NCI-H1436 treated with DMSO at 0.1 percent for 48 hours (cell line): Measurements from ENCODE around the gene RBFOX2.
"Not testable (repeated sequence)": the region's sequence is repeated elsewhere in the genome, so short reads cannot be mapped to it uniquely, and the experiment has no call there.

Source experiments
- DNase-seq: peaks from one replicate; lab custom pipeline; 2025; lab: John Stamatoyannopoulos, UW

Gene RBFOX2

DNA sequence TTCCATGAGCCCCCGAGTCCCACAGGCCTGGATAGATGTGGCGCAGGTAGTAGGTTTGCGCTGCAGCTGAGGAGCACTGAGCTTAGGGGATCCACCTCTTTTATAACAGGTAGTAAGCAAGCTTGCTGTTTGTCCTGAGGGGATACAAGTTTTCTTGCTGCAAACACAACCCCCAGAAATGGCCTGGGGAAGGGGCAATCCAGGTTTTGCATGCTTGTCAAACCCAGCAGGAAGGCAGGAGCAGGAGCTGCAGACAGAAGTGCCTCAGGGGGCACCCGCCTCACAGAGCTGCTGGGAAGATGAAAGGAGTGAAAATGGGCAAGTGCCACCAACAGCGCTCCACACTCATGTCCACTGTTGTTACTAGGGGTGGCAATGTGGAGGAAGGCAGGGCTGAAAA, 292.5 kb downstream of the RBFOX2 start:
- no peak for DNase-seq

DNA sequence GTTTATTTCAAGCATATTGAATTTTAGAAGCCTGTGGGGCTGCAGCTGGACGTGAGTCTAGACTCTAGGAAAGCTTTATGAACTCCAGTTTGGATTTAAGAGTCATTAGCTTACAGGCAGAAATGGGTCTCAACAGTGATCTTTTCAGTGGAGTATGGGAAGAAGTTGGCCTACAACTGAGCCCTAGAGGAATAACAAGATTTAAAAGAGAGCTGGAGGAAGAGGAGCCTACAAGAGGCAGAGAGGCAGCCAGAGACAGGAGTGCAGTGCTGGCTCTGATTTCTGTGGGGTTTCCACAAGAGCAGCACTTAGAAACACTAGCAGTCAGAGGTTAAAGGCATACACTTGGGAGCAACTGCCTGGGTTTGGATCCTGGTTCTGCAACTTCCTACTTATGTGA, 293.1 kb downstream of the RBFOX2 start:
- no peak for DNase-seq

DNA sequence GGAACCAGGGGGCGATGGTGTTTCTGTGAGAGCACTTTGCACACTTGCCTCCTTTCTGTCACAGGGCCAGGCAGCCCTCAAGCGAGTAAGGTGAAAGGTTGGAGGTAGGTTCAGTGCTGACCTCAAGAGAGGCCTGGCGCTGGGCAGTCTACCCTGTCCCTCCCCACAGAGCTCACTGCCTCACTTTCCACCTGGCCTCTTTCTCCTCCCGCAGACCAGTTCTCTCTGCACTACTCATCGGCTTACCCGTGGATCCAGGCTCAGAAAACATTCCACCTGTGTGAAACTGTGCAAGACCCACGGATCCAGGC, 294.2 kb downstream of the RBFOX2 start:
- no peak for DNase-seq

- DNase-seq, result no peak
Measured at GRCh38 chr22:35733791-35734516, 294.7 kb downstream of the RBFOX2 start.

GRCh38 chr22:35733036-35733435, 295.6 kb downstream of the RBFOX2 start:
- DNase-seq, result no peak

- no peak for DNase-seq
Measured at GRCh38 chr22:35732116-35732515, 296.5 kb downstream of the RBFOX2 start.

DNA sequence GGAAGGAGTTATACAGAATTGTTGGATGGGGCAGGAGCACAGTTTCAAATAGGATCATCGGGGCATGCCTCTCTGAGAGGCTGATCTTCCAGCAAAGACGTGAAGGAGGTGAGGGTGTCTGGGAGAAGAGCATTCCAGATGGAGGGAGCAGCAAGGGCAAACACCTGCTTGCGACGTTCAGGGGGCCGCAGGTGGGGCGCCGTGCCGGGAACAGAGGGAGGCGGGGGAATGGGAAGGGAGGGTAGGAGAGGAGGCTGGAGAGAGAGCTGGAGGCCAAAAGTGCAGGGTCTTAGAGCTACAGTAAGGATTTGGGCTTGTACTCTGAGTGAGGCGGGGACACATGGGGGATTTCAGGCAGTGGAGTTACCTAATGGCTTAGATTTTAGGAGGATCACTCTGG, 297.3 kb downstream of the RBFOX2 start:
- no peak for DNase-seq

DNA sequence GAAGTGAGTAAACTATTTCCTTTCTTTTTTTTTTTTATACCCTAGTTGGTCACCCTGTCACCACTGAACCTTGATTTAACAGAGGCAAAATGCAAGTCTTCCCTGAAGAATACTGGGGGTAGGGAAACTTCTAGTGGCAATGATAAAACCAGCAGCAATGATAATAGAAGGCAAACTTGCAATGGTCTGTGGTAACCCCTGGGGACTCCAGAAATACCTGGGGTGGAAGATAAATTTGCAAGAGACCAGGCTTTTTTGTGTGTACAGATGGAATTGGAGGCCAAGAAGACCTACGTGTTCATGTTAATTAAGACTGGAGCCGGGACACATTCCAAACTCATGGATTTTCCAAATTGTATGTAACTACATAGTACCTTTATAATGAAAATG, 299.3 kb downstream of the RBFOX2 start:
- DNase-seq, result no peak

DNA sequence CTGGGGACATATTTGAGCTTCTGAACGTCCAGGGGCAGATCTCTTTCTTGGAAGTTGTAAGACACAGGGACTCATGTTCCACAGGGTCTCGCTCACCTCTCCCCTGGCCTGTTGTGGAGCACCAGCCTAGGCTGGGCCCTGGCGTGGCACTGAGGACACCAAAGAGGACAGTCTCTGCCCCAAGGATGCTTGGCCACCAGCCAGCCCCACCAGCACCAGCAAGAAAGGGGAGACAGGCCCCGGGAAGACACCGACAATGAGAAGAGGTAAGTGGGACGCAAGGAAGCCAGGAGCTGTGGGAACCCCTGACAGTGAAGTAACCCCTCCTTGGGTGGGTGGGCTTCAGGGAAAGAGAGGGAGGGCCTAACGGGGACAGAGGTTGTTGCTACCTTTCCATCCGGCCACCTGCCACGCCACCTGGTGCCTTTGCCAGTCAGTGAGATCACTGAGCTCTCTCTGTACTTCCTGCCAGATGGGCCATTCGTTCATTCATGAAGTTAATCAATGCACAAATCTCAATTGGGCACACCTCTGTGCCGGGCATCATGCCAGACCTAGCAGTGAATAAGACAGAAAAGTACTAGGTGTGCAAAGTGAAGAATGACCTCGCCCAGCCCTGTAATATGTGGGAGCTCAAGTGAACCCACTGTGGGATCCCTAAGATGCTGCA, 299.9 kb downstream of the RBFOX2 start:
- DNase-seq, result peak; percentile 8

- DNase-seq, result no peak
Measured at GRCh38 chr22:35727436-35727835, 301.2 kb downstream of the RBFOX2 start.

DNA sequence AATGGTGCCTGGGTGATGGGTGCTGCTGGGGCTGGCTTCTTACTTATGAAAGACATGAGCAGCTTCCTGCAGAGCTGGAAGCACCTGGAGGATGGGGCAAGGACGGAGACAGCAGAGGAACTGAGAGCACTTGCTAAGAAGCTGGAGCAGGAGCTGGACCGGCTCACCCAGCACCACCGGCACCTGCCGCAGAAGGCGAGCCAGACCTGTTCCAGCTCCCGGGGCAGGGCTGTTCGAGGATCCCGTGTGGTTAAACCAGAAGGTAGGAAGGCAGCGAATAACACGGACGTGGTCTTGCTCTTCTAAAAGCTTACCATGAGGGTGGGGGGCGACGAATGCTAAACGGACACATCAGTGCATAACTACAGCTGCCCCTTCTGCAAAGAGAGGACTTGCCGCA, 301.7 kb downstream of the RBFOX2 start:
- DNase-seq, result no peak

DNA sequence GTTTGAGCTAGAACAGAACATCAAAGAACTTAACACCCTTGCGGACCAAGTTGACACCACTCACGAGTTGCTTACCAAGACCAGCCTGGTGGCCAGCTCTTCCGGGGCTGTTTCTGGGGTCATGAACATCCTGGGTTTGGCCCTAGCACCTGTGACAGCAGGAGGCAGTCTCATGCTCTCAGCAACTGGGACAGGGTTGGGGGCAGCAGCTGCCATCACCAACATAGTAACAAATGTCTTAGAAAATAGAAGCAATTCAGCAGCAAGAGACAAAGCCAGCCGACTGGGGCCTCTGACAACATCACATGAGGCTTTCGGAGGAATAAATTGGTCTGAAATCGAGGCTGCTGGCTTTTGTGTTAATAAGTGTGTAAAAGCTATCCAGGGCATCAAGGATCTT, 302.2 kb downstream of the RBFOX2 start:
- DNase-seq, result no peak

DNA sequence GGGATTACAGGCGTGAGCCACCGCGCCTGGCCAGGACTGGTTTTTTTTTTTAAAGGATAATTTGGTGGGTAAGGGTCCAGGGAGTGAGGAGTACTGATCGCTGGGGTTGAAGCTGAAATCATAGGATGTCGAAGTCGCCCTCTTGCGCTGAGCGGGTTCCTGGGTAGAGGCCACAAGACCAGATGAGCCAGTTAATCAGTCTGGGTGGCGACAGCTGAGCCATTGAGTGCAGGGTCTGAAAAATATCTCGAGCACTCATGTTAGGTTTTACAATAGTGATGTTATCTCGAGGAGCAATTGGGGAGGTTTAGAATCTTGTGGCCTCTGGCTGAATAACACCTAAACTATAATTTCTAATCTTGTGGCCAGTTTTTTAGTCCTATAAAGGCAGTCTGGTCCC, 303.1 kb downstream of the RBFOX2 start:
- DNase-seq, result no peak

GRCh38 chr22:35721960-35722359, 306.7 kb downstream of the RBFOX2 start:
- no peak for DNase-seq

GRCh38 chr22:35719212-35719875, 309.3 kb downstream of the RBFOX2 start:
- DNase-seq, result no peak

DNA sequence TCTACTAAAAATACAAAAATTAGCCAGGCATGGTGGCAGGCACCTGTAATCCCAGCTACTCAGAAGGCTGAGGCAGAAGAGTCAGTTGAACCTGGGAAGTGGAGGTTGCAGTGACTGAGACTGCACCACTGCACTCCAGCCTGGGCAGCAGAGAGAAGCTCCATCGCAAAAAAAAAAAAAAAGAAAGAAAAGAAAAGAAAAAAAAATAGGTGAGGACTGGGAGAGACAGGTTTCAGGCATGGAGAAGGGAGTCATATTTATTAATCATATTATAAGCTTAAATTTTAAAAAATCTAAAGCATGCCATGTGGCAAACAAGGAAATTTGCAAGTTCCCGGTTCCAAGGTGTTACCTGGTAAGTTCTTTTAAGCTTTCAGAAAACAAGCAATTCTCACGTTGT, 311.1 kb downstream of the RBFOX2 start, which contains the start of gene APOL5:
Gene APOL5, plus strand, starts transcription at position 301 of the 400 bp plus-strand sequence. Its CDS starts 0 bp downstream, at position 301.
- DNase-seq, result no peak

- DNase-seq, result no peak
Measured at GRCh38 chr22:35712672-35713071, 316.0 kb downstream of the RBFOX2 start.

GRCh38 chr22:35711336-35711735, 317.3 kb downstream of the RBFOX2 start:
- DNase-seq, result no peak

- DNase-seq, result no peak
Measured at GRCh38 chr22:35708917-35709316, 319.7 kb downstream of the RBFOX2 start.

DNA sequence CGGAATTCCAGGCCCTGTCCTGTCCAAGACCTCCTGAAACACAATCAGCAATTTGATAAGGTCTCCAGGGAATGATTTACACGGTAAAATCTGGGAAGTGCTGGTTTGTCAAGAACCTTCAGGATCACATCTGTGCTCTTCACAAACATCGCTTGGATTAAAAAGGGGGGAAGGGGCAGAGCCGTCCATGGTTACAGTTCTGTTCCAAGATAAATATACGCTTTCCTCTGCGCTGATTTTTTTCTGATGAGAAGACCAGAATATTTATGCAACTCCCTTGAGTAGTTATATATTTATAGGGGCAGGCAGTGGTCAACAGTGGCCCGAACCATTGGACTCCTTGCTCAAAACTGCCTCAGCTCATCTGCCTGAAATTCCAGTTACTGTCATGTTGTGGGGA, 320.2 kb downstream of the RBFOX2 start:
- DNase-seq, result no peak

DNA sequence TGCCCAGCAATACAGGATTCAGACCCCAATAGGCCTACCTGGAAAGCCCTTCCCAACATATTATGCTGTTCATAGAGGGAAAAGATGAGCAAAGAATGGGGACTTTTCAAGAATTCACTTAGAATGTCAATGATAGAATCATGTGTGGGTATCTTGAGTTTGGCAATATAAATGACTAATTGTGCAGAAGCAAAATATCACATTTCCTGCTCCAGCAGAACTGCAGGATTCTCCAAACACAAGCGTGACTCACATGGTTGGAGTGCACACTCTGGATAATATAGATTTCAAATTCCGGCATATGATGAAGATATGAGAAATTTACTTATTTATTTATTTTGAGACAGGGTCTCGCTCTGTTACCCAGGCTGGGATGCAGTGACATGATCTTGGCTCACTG, 323.5 kb downstream of the RBFOX2 start:
- no peak for DNase-seq

DNA sequence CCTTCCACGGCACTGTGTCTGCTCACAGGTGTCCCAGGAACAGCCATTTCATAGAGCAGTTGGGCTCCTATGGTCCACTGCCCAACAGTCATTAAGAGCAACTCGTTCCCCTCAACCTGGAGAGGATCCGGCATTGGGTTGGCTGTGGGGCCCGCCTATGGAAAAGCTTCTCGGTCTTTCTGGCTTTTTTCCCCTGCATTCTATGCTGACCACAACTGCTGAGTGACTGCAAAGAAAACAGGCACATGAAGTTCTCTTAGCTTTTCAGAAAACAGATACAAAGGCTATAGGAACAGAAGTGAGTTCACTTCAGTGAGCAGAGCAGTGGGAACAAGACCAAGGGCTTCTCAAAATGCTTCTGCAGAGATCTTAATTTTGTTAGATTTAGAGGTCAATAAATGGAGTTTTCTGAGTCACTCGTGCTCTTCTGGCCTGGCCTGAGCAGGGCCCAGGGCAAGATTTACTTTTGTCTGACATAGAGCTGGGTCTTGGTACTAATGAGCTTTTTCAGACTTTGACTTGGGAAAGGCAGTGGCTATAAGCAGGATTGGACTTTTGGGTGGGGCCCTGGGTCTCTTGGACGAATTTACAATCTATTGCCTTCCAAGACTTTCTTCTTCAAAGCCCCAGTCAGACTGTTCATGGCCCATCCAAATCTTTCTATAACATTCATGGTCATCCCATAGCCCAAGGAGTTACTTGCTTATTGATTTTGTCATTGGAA, 324.6 kb downstream of the RBFOX2 start:
- no peak for DNase-seq

- DNase-seq, result not testable (repeated sequence)
Measured at GRCh38 chr22:35699852-35700251, 328.8 kb downstream of the RBFOX2 start.
